HepG2 (cell line): ENCODE results near the gene PHF13. TPM values are rescaled to one million over a fixed set of nuclear protein-coding genes. Genes with fewer than 3 reads are reported as not detected.

ENCODE experiments used
- ATF7 ChIP-seq, 2 experiments: fragments of 450-650 bp in 1 of 2; sonication (generic) in 1 of 2; formaldehyde crosslinking in 1 of 2; IDR thresholded peaks; 2 replicates each; pipeline versions ENCODE4 v1.4.0 to v1.6.1; 2016 to 2020; ENCODE audit warnings: antibody characterized with exemption in 1 of 2, mild to moderate bottlenecking in 1 of 2, missing genetic modification reagents in 1 of 2
- ETV5 ChIP-seq: IDR thresholded peaks from 2 replicates; pipeline ENCODE4 v1.6.1; 2018; ENCODE audit warnings: missing biosample characterization, missing genetic modification reagents, inconsistent platforms, borderline replicate concordance
- FOXP1 ChIP-seq, 2 experiments: fragments of 450-650 bp in 1 of 2; IDR thresholded peaks; 2 replicates each; pipeline ENCODE4 v1.6.1; 2017 to 2018; ENCODE audit warnings: antibody characterized with exemption in 1 of 2
- GTF2F1 ChIP-seq: fragments of 150-350 bp; IDR thresholded peaks from 2 replicates; pipeline ENCODE4 v1.6.1; 2014; ENCODE audit warnings: low read length
- HCFC1 ChIP-seq: fragments of 150-350 bp; IDR thresholded peaks from 2 replicates; pipeline ENCODE4 v1.6.1; 2014; ENCODE audit warnings: low read depth, low read length
- KLF13 ChIP-seq: sonication (generic); formaldehyde crosslinking; IDR thresholded peaks from 2 replicates; pipeline ENCODE4 v1.4.0; 2020; ENCODE audit warnings: mild to moderate bottlenecking, missing genetic modification reagents
- MIER2 ChIP-seq: IDR thresholded peaks from 2 replicates; pipeline ENCODE4 v1.6.1; 2016; ENCODE audit warnings: missing biosample characterization, missing genetic modification reagents
- NPAS2 ChIP-seq: sonication (generic); formaldehyde crosslinking; IDR thresholded peaks from 2 replicates; pipeline ENCODE4 v1.8.0; 2022; ENCODE audit warnings: mild to moderate bottlenecking, missing genetic modification reagents, borderline replicate concordance
- NRL ChIP-seq: sonication (generic); formaldehyde crosslinking; IDR thresholded peaks from 2 replicates; pipeline ENCODE4 v1.5.0; 2020; ENCODE audit warnings: missing genetic modification reagents, mild to moderate bottlenecking, moderate library complexity, borderline replicate concordance
- RNF2 ChIP-seq: fragments of 450-650 bp; conservative IDR thresholded peaks from 2 replicates; pipeline ENCODE4 v1.6.1; 2016; ENCODE audit warnings: low read depth
- SMAD9 ChIP-seq: sonication (generic); formaldehyde crosslinking; IDR thresholded peaks from 2 replicates; pipeline ENCODE4 v1.5.1; 2020; ENCODE audit warnings: mild to moderate bottlenecking, missing genetic modification reagents
- TARDBP ChIP-seq: sonication (generic); formaldehyde crosslinking; IDR thresholded peaks from 2 replicates; pipeline ENCODE4 v1.8.0; 2022; ENCODE audit warnings: mild to moderate bottlenecking, missing genetic modification reagents
- ZHX2 ChIP-seq, 2 experiments: sonication (generic) in 1 of 2; formaldehyde crosslinking in 1 of 2; IDR thresholded peaks; 2 replicates each; pipeline versions ENCODE4 v1.6.1 to v1.9.0; 2014 to 2022; ENCODE audit warnings: antibody characterized with exemption in 1 of 2, borderline replicate concordance in 1 of 2, inconsistent platforms in 1 of 2, low read depth in 1 of 2, missing genetic modification reagents in 1 of 2
- ZNF142 ChIP-seq: sonication (generic); formaldehyde crosslinking; IDR thresholded peaks from 2 replicates; pipeline ENCODE4 v1.4.0; 2020; ENCODE audit warnings: missing genetic modification reagents
- ZNF205 ChIP-seq: IDR thresholded peaks from 2 replicates; pipeline ENCODE4 v1.6.1; 2018; ENCODE audit warnings: missing biosample characterization, missing genetic modification reagents
- ZNF577 ChIP-seq: sonication (generic); formaldehyde crosslinking; IDR thresholded peaks from 2 replicates; pipeline ENCODE4 v1.4.0; 2020; ENCODE audit warnings: mild to moderate bottlenecking, low read depth, missing genetic modification reagents, borderline replicate concordance
- ZNF720 ChIP-seq: sonication (generic); formaldehyde crosslinking; IDR thresholded peaks from 2 replicates; pipeline ENCODE4 v1.4.0; 2020; ENCODE audit warnings: missing genetic modification reagents
- ZNF841 ChIP-seq: sonication (generic); formaldehyde crosslinking; IDR thresholded peaks from 2 replicates; pipeline ENCODE4 v1.8.1; 2023; ENCODE audit warnings: missing genetic modification reagents, borderline replicate concordance
- polyA plus RNA-seq, 8 experiments: library from polyadenylated mRNA; depleted of rRNA in 3 of 8; stranded (reverse) in 7 of 8; unstranded in 1 of 8; fragments of >200 nt; fragmentation: Illumina TruSeq in 4 of 8; extraction: Trizol in 4 of 8; gene quantifications; 2 replicates each; pipeline versions ENCODE4 v1.2.1 to v1.2.3, GENCODE V29; 2011 to 2016; ENCODE audit warnings: low read depth in 4 of 8, missing spikeins in 1 of 8, mixed read lengths in 1 of 8; ENCODE audit not compliant: insufficient read depth in 1 of 8
- total RNA-seq, 5 experiments: library from RNA; depleted of rRNA; stranded (reverse); fragments of >200 nt; fragmentation: Illumina TruSeq; extraction: Trizol; gene quantifications; 2 replicates each; pipeline ENCODE4 v1.2.3, GENCODE V29; 2016; ENCODE audit warnings: low read depth in 1 of 5

Gene PHF13
- total and polyA plus RNA-seq, 2 of the 13 experiments (the other 11 are each of a cell fraction or from before 2014, with no cell fraction given), result 4.7 to 7.4 TPM

- TF ChIP-seq ZNF142 (CRISPR knock-in tag) (peak; percentile 78), SMAD9 (0 out of 2 replicates have a peak, but pooled peaks have one; percentile 61), TARDBP (CRISPR knock-in tag) (no peak), HCFC1 (no peak), GTF2F1 (no peak), NPAS2 (CRISPR knock-in tag) (no peak), MIER2 (CRISPR knock-in tag) (no peak), ZNF577 (CRISPR knock-in tag) (no peak), KLF13 (CRISPR knock-in tag) (0 out of 2 replicates have a peak, but pooled peaks have one; percentile 30), ZNF720 (no peak; the same call in 1 of the 2 replicates), ZNF205 (CRISPR knock-in tag) (no peak), ZHX2 (IDR thresholded peaks at IDR 0.05; ENCODE audit: low read depth) (no peak), ZHX2 (CRISPR knock-in tag; IDR thresholded peaks at IDR 0.05; ENCODE audit: borderline replicate concordance) (peak; percentile 80), ZNF841 (CRISPR knock-in tag) (no peak), RNF2 (0 out of 2 replicates have a peak, but pooled peaks have one; percentile 32), ETV5 (CRISPR knock-in tag) (no peak), ATF7 (IDR thresholded peaks at IDR 0.05) (no peak), ATF7 (CRISPR knock-in tag; IDR thresholded peaks at IDR 0.05) (no peak), FOXP1 (IDR thresholded peaks at IDR 0.05) (no peak), FOXP1 (CRISPR knock-in tag; IDR thresholded peaks at IDR 0.05) (no peak), NRL (CRISPR knock-in tag) (peak; percentile 19; the same call in 1 of the 2 replicates)
Observed at GRCh38 chr1:6601923-6602668, 11.4 kb upstream of the PHF13 start (continued).
